Keratinocyte (primary cell): Measurements from ENCODE around the gene RUNX1. TPM values are rescaled to one million over a fixed set of nuclear protein-coding genes. Genes with fewer than 3 reads are reported as not detected.

Experiments
- DNase-seq: peaks from one replicate; pipeline ENCODE4 v3.0.0-alpha.2; 2011; ENCODE audit warnings: low read depth, missing footprints, low spot score
- FAIRE-seq: peaks from 2 replicates; lab custom pipeline; 2011; peaks lifted over from hg19 to GRCh38; lab: Jason Lieb, UNC
- H2AFZ ChIP-seq: 2 replicates; pipeline ENCODE4 v1.6.0; 2012; ENCODE audit warnings: low read length, control low read depth, inconsistent platforms; ENCODE audit not compliant: control insufficient read depth
- H3K27ac ChIP-seq: 2 replicates; pipeline ENCODE4 v1.5.1; 2011; ENCODE audit warnings: low read length; ENCODE audit not compliant: control insufficient read depth, insufficient read depth
- H3K27me3 ChIP-seq: 3 replicates; pipeline ENCODE4 v1.6.0; 2011; ENCODE audit warnings: low read length; ENCODE audit not compliant: control insufficient read depth, insufficient read depth; ENCODE audit errors: extremely low read depth
- H3K36me3 ChIP-seq, 2 experiments: 2 replicates in 1 of 2; 3 replicates in 1 of 2; pipeline ENCODE4 v1.5.1; 2011; ENCODE audit warnings: low read length in 2 of 2, mild to moderate bottlenecking in 1 of 2; ENCODE audit not compliant: control insufficient read depth in 2 of 2, insufficient read depth in 2 of 2; ENCODE audit errors: extremely low read depth in 1 of 2
- H3K4me1 ChIP-seq: 3 replicates; pipeline ENCODE4 v1.5.1; 2011; ENCODE audit warnings: low read length; ENCODE audit not compliant: control insufficient read depth, insufficient read depth; ENCODE audit errors: extremely low read depth
- H3K4me2 ChIP-seq: 3 replicates; pipeline ENCODE4 v1.6.0; 2011; ENCODE audit warnings: low read depth, low read length; ENCODE audit not compliant: control insufficient read depth, insufficient read depth; ENCODE audit errors: extremely low read depth
- H3K4me3 ChIP-seq, 3 experiments: fragments of 200-600 bp in 1 of 3; sonication (generic) in 1 of 3; 2 replicates in 2 of 3; 3 replicates in 1 of 3; pipeline ENCODE4 v1.5.1; 2011 to 2016; ENCODE audit warnings: low read length in 3 of 3, mild to moderate bottlenecking in 3 of 3, control low read depth in 2 of 3, inconsistent platforms in 1 of 3, low read depth in 1 of 3, mixed read lengths in 1 of 3, mixed run types in 1 of 3, moderate library complexity in 1 of 3; ENCODE audit not compliant: control insufficient read depth in 2 of 3, insufficient read depth in 2 of 3; ENCODE audit errors: extremely low read depth in 1 of 3
- H3K79me2 ChIP-seq: 2 replicates; pipeline ENCODE4 v1.6.0; 2012; ENCODE audit warnings: low read length; ENCODE audit not compliant: control insufficient read depth, insufficient read depth
- H3K9ac ChIP-seq: 3 replicates; pipeline ENCODE4 v1.6.0; 2011; ENCODE audit warnings: low read length; ENCODE audit not compliant: control insufficient read depth, insufficient read depth; ENCODE audit errors: extremely low read depth
- H3K9me1 ChIP-seq: 3 replicates; pipeline ENCODE4 v1.6.0; 2011; ENCODE audit warnings: low read length; ENCODE audit not compliant: control insufficient read depth, insufficient read depth; ENCODE audit errors: extremely low read depth
- H3K9me3 ChIP-seq: 2 replicates; pipeline ENCODE4 v1.5.1; 2012; ENCODE audit warnings: low read depth, low read length; ENCODE audit not compliant: control insufficient read depth
- H4K20me1 ChIP-seq: 3 replicates; pipeline ENCODE4 v1.6.0; 2011; ENCODE audit warnings: low read length; ENCODE audit not compliant: control insufficient read depth, insufficient read depth; ENCODE audit errors: extremely low read depth
- CTCF ChIP-seq, 3 experiments: IDR thresholded peaks in 1 of 3; conservative IDR thresholded peaks in 1 of 3; optimal IDR thresholded peaks in 1 of 3; 2 replicates in 2 of 3; 3 replicates in 1 of 3; pipeline versions ENCODE3 to v1.5.1; 2011; ENCODE audit warnings: low read length in 3 of 3, mild to moderate bottlenecking in 3 of 3, moderate library complexity in 2 of 3, control low read depth in 1 of 3, inconsistent platforms in 1 of 3; ENCODE audit not compliant: insufficient read depth in 2 of 3; ENCODE audit errors: extremely low read depth in 1 of 3
- EZH2 ChIP-seq: IDR thresholded peaks from one replicate; pipeline ENCODE4 v1.6.1; 2012; ENCODE audit warnings: inconsistent platforms, mild to moderate bottlenecking, low read length, moderate library complexity
- dilution Hi-C: fragments of 300-500 bp; cut with MboI; formaldehyde crosslinking; loops from one replicate; pipeline ENCODE4 v1.7.0; 2020; ENCODE audit warnings: low sequenced_read_pairs; ENCODE audit not compliant: extremely low pct_ligation_motif_present
- polyA plus RNA-seq, 5 experiments: library from polyadenylated mRNA; depleted of rRNA in 3 of 5; stranded (reverse) in 3 of 5; stranded (forward) in 1 of 5; unstranded in 1 of 5; fragments of >200 nt; gene quantifications; 1 replicate in 1 of 5; 2 replicates in 3 of 5; 3 replicates in 1 of 5; pipeline versions ENCODE4 v1.2.1 to v1.2.3, GENCODE V29; 2011 to 2012; ENCODE audit warnings: missing spikeins in 2 of 5, low read depth in 1 of 5, low replicate concordance in 1 of 5

The RUNX1 gene
- polyA plus RNA-seq, 1 donor (not counting 4 experiments of a cell fraction or from before 2014, with no cell fraction given): 44.9 TPM

GRCh38 chr21:34936371-34936789 is 112.7 kb downstream of the RUNX1 start:
- no peak for FAIRE-seq
- no peaks in the 10 kb centered on the region for H3K79me2 ChIP-seq
- no peak overlapping the region for H3K27ac ChIP-seq
- H3K36me3 ChIP-seq: no peaks in the 10 kb centered on the region
- H3K4me2 ChIP-seq: no peak overlapping the region
- H3K4me3 ChIP-seq: no peak overlapping the region
- H2AFZ ChIP-seq: no peak overlapping the region
- no peaks in the 10 kb centered on the region for H3K9me1 ChIP-seq
- peaks cover 32% of the 10 kb centered on the region for H3K4me1 ChIP-seq
- no peaks in the 10 kb centered on the region for H3K9me3 ChIP-seq
- H3K9ac ChIP-seq: no peak overlapping the region
- no peaks in the 10 kb centered on the region for H4K20me1 ChIP-seq
- dilution Hi-C loops: no loop called here
- DNase-seq: no peak
- TF ChIP-seq CTCF (optimal IDR thresholded peaks at IDR 0.05 in 1 of 3, IDR thresholded peaks at IDR 0.05 in 1 of 3, conservative IDR thresholded peaks at IDR 0.05 in 1 of 3; ENCODE audit: extremely low read depth in 1 of 3, insufficient read depth in 2 of 3, low read length in 3 of 3) (no peak), EZH2 (no peak)
- no peaks in the 10 kb centered on the region for H3K27me3 ChIP-seq

GRCh38 chr21:34935898-34936297 is 113.2 kb downstream of the RUNX1 start:
- H3K4me1 ChIP-seq: peaks cover 32% of the 10 kb centered on the region
- no peak overlapping the region for H3K4me2 ChIP-seq
- no peaks in the 10 kb centered on the region for H3K9me1 ChIP-seq
- FAIRE-seq (no peak), DNase-seq (no peak)
- no peak overlapping the region for H3K4me3 ChIP-seq
- H4K20me1 ChIP-seq: no peaks in the 10 kb centered on the region
- TF ChIP-seq CTCF (optimal IDR thresholded peaks at IDR 0.05 in 1 of 3, IDR thresholded peaks at IDR 0.05 in 1 of 3, conservative IDR thresholded peaks at IDR 0.05 in 1 of 3; ENCODE audit: extremely low read depth in 1 of 3, insufficient read depth in 2 of 3, low read length in 3 of 3): no peak
- no peak for TF ChIP-seq EZH2
- H3K36me3 ChIP-seq: no peaks in the 10 kb centered on the region
- H3K79me2 ChIP-seq: no peaks in the 10 kb centered on the region
- H2AFZ ChIP-seq: no peak overlapping the region
- H3K9me3 ChIP-seq: no peaks in the 10 kb centered on the region
- dilution Hi-C loops: no loop called here
- no peaks in the 10 kb centered on the region for H3K27me3 ChIP-seq
- H3K9ac ChIP-seq: no peak overlapping the region
- no peak overlapping the region for H3K27ac ChIP-seq
